GM12878 (cell line): ENCODE measurements around the gene PDCD7. TPM values are rescaled to one million over a fixed set of nuclear protein-coding genes. Genes with fewer than 3 reads are reported as not detected.

Source experiments
- polyA plus RNA-seq, 11 experiments: library from polyadenylated mRNA; depleted of rRNA in 4 of 11; unstranded in 6 of 11; stranded (reverse) in 5 of 11; fragments of >200 nt; fragmentation: Nextera tagmentation in 4 of 11; fragmentation: Illumina TruSeq in 1 of 11; extraction: Ambion mirVana in 4 of 11; extraction: Trizol in 1 of 11; gene quantifications; 1 replicate in 1 of 11; 2 replicates in 10 of 11; pipeline versions ENCODE4 v1.2.1 to v1.2.3, GENCODE V29; 2011 to 2016; ENCODE audit warnings: inconsistent platforms in 2 of 11, missing spikeins in 2 of 11, low read depth in 1 of 11
- small RNA-seq: library from RNA; depleted of rRNA; stranded (forward); fragments of <200 nt; gene quantifications from one replicate; pipeline ENCODE3, GENCODE V24; 2014
- total RNA-seq, 4 experiments: library from RNA; depleted of rRNA in 3 of 4; stranded (reverse); fragments of >200 nt in 3 of 4; fragmentation: Illumina TruSeq in 1 of 4; extraction: Trizol in 1 of 4; gene quantifications; 2 replicates each; pipeline versions ENCODE4 v1.2.1 to v1.2.3, GENCODE V29; 2013 to 2021

Gene PDCD7
- total and polyA plus RNA-seq, 10 of the 15 experiments (the other 5 are each of a cell fraction or from before 2014, with no cell fraction given), result 4.2 to 24.2 (median 13.4) TPM

Small RNAs within 50 kb of the gene (small RNA-seq; reads per million reads assigned to genes)
- gene AC013553.1, result not detected

Other genes starting within 250 kb of the PDCD7 start
Only the 7 nearest of the 13 such genes appear.
- gene MTFMT, start 104.2 kb downstream of the PDCD7 start, total RNA-seq (2014; rRNA removed), result 17.4 and 21.1 TPM in 2 replicates
- gene MTFMT, start 104.2 kb downstream of the PDCD7 start, total RNA-seq (2014; rRNA removed; fragmentation: Illumina TruSeq; extraction: Trizol), result 16.1 and 16.9 TPM in 2 replicates
- gene MTFMT, start 104.2 kb downstream of the PDCD7 start, total RNA-seq (2021), result 16.1 and 16.7 TPM in 2 replicates
- 18.1 and 21.2 TPM in 2 replicates for gene MTFMT, start 104.2 kb downstream of the PDCD7 start, polyA plus RNA-seq (2011; rRNA removed)
- 18.3 and 20.0 TPM in 2 replicates for gene MTFMT, start 104.2 kb downstream of the PDCD7 start, polyA plus RNA-seq (2014; fragmentation: Illumina TruSeq; extraction: Trizol)
- gene MTFMT, start 104.2 kb downstream of the PDCD7 start, polyA plus RNA-seq (2014; fragmentation: Nextera tagmentation; extraction: Ambion mirVana), result 1 to 10 TPM; 1.7 to 3.3 TPM
- gene MTFMT, start 104.2 kb downstream of the PDCD7 start, polyA plus RNA-seq (2014; rRNA removed), result 14.7 and 17.3 TPM in 2 replicates
- gene MTFMT, start 104.2 kb downstream of the PDCD7 start, polyA plus RNA-seq (2016; fragmentation: Nextera tagmentation; extraction: Ambion mirVana), result 10 to 100 TPM; 25.9 to 29.8 TPM
- gene SLC51B, start 88.4 kb downstream of the PDCD7 start, total RNA-seq (2014; rRNA removed), result 0.17 TPM in 1 of 2 replicates, not detected in the other
- not detected in 2 replicates for gene SLC51B, start 88.4 kb downstream of the PDCD7 start, total RNA-seq (2014; rRNA removed; fragmentation: Illumina TruSeq; extraction: Trizol)
- not detected in 2 replicates for gene SLC51B, start 88.4 kb downstream of the PDCD7 start, total RNA-seq (2021)
- gene SLC51B, start 88.4 kb downstream of the PDCD7 start, polyA plus RNA-seq (2011; rRNA removed), result 0.13 TPM in 1 of 2 replicates, not detected in the other
- gene SLC51B, start 88.4 kb downstream of the PDCD7 start, polyA plus RNA-seq (2014; fragmentation: Illumina TruSeq; extraction: Trizol), result not detected in 2 replicates
- gene SLC51B, start 88.4 kb downstream of the PDCD7 start, polyA plus RNA-seq (2014; fragmentation: Nextera tagmentation; extraction: Ambion mirVana), result under 1 TPM; 0.05 to 0.13 TPM
- gene SLC51B, start 88.4 kb downstream of the PDCD7 start, polyA plus RNA-seq (2014; rRNA removed), result not detected in 2 replicates
- gene SLC51B, start 88.4 kb downstream of the PDCD7 start, polyA plus RNA-seq (2016; fragmentation: Nextera tagmentation; extraction: Ambion mirVana), result not detected
- gene RASL12, start 65.8 kb downstream of the PDCD7 start, total RNA-seq (2014; rRNA removed), result 0.06 TPM in 1 of 2 replicates, not detected in the other
- not detected in 2 replicates for gene RASL12, start 65.8 kb downstream of the PDCD7 start, total RNA-seq (2014; rRNA removed; fragmentation: Illumina TruSeq; extraction: Trizol)
- gene RASL12, start 65.8 kb downstream of the PDCD7 start, total RNA-seq (2021), result 0.10 TPM in 1 of 2 replicates, not detected in the other
- not detected in 2 replicates for gene RASL12, start 65.8 kb downstream of the PDCD7 start, polyA plus RNA-seq (2011; rRNA removed)
- gene RASL12, start 65.8 kb downstream of the PDCD7 start, polyA plus RNA-seq (2014; fragmentation: Illumina TruSeq; extraction: Trizol), result 0.06 TPM in 1 of 2 replicates, not detected in the other
- gene RASL12, start 65.8 kb downstream of the PDCD7 start, polyA plus RNA-seq (2014; fragmentation: Nextera tagmentation; extraction: Ambion mirVana), result not detected
- 0.08 TPM in 1 of 2 replicates, not detected in the other for gene RASL12, start 65.8 kb downstream of the PDCD7 start, polyA plus RNA-seq (2014; rRNA removed)
- gene RASL12, start 65.8 kb downstream of the PDCD7 start, polyA plus RNA-seq (2016; fragmentation: Nextera tagmentation; extraction: Ambion mirVana), result not detected
- 0.06 TPM in 1 of 2 replicates, not detected in the other for gene KBTBD13, start 57.1 kb downstream of the PDCD7 start, total RNA-seq (2014; rRNA removed)
- not detected in 2 replicates for gene KBTBD13, start 57.1 kb downstream of the PDCD7 start, total RNA-seq (2014; rRNA removed; fragmentation: Illumina TruSeq; extraction: Trizol)
- gene KBTBD13, start 57.1 kb downstream of the PDCD7 start, total RNA-seq (2021), result not detected in 2 replicates
- not detected in 2 replicates for gene KBTBD13, start 57.1 kb downstream of the PDCD7 start, polyA plus RNA-seq (2011; rRNA removed)
- gene KBTBD13, start 57.1 kb downstream of the PDCD7 start, polyA plus RNA-seq (2014; fragmentation: Illumina TruSeq; extraction: Trizol), result not detected in 2 replicates
- not detected for gene KBTBD13, start 57.1 kb downstream of the PDCD7 start, polyA plus RNA-seq (2014; fragmentation: Nextera tagmentation; extraction: Ambion mirVana)
- gene KBTBD13, start 57.1 kb downstream of the PDCD7 start, polyA plus RNA-seq (2014; rRNA removed), result 0.04 TPM in 1 of 2 replicates, not detected in the other
- not detected for gene KBTBD13, start 57.1 kb downstream of the PDCD7 start, polyA plus RNA-seq (2016; fragmentation: Nextera tagmentation; extraction: Ambion mirVana)
- 1.6 and 1.8 TPM in 2 replicates for gene UBAP1L, start 18.6 kb downstream of the PDCD7 start, total RNA-seq (2014; rRNA removed)
- gene UBAP1L, start 18.6 kb downstream of the PDCD7 start, total RNA-seq (2014; rRNA removed; fragmentation: Illumina TruSeq; extraction: Trizol), result 1.3 and 1.4 TPM in 2 replicates
- gene UBAP1L, start 18.6 kb downstream of the PDCD7 start, total RNA-seq (2021), result 1.9 and 2.4 TPM in 2 replicates
- gene UBAP1L, start 18.6 kb downstream of the PDCD7 start, polyA plus RNA-seq (2011; rRNA removed), result 0.86 and 1.0 TPM in 2 replicates
- gene UBAP1L, start 18.6 kb downstream of the PDCD7 start, polyA plus RNA-seq (2014; fragmentation: Illumina TruSeq; extraction: Trizol), result 0.97 and 1.2 TPM in 2 replicates
- gene UBAP1L, start 18.6 kb downstream of the PDCD7 start, polyA plus RNA-seq (2014; fragmentation: Nextera tagmentation; extraction: Ambion mirVana), result under 1 TPM; 0.03 to 0.09 TPM
- 2.6 and 3.5 TPM in 2 replicates for gene UBAP1L, start 18.6 kb downstream of the PDCD7 start, polyA plus RNA-seq (2014; rRNA removed)
- gene UBAP1L, start 18.6 kb downstream of the PDCD7 start, polyA plus RNA-seq (2016; fragmentation: Nextera tagmentation; extraction: Ambion mirVana), result under 1 TPM; 0.72 to 0.84 TPM
- 18.4 and 23.4 TPM in 2 replicates for gene CLPX, start 51.5 kb upstream of the PDCD7 start, total RNA-seq (2014; rRNA removed)
- gene CLPX, start 51.5 kb upstream of the PDCD7 start, total RNA-seq (2014; rRNA removed; fragmentation: Illumina TruSeq; extraction: Trizol), result 41.9 and 44.4 TPM in 2 replicates
- 46.7 and 49.5 TPM in 2 replicates for gene CLPX, start 51.5 kb upstream of the PDCD7 start, total RNA-seq (2021)
- gene CLPX, start 51.5 kb upstream of the PDCD7 start, polyA plus RNA-seq (2011; rRNA removed), result 57.4 and 97.6 TPM in 2 replicates
- gene CLPX, start 51.5 kb upstream of the PDCD7 start, polyA plus RNA-seq (2014; fragmentation: Illumina TruSeq; extraction: Trizol), result 42.1 and 48.7 TPM in 2 replicates
- gene CLPX, start 51.5 kb upstream of the PDCD7 start, polyA plus RNA-seq (2014; fragmentation: Nextera tagmentation; extraction: Ambion mirVana), result 10 to 100 TPM; 10.1 to 12.5 TPM
- 33.4 and 37.8 TPM in 2 replicates for gene CLPX, start 51.5 kb upstream of the PDCD7 start, polyA plus RNA-seq (2014; rRNA removed)
- 10 to 100 TPM; 20.0 to 24.8 TPM for gene CLPX, start 51.5 kb upstream of the PDCD7 start, polyA plus RNA-seq (2016; fragmentation: Nextera tagmentation; extraction: Ambion mirVana)
- gene CILP, start 77.7 kb upstream of the PDCD7 start, total RNA-seq (2014; rRNA removed), result 0.06 TPM in 1 of 2 replicates, not detected in the other
- not detected in 2 replicates for gene CILP, start 77.7 kb upstream of the PDCD7 start, total RNA-seq (2014; rRNA removed; fragmentation: Illumina TruSeq; extraction: Trizol)
- 0.05 TPM in 1 of 2 replicates, not detected in the other for gene CILP, start 77.7 kb upstream of the PDCD7 start, total RNA-seq (2021)
- 0.04 TPM in 2 replicates for gene CILP, start 77.7 kb upstream of the PDCD7 start, polyA plus RNA-seq (2011; rRNA removed)
- 0.03 TPM in 1 of 2 replicates, not detected in the other for gene CILP, start 77.7 kb upstream of the PDCD7 start, polyA plus RNA-seq (2014; fragmentation: Illumina TruSeq; extraction: Trizol)
- not detected for gene CILP, start 77.7 kb upstream of the PDCD7 start, polyA plus RNA-seq (2014; fragmentation: Nextera tagmentation; extraction: Ambion mirVana)
- gene CILP, start 77.7 kb upstream of the PDCD7 start, polyA plus RNA-seq (2014; rRNA removed), result 0.03 and 0.04 TPM in 2 replicates
- under 1 TPM in 1 of 2 experiments, not detected in 1; 0.04 TPM for gene CILP, start 77.7 kb upstream of the PDCD7 start, polyA plus RNA-seq (2016; fragmentation: Nextera tagmentation; extraction: Ambion mirVana)